ENCODE data around the gene NANOS1.

- TF ChIP-seq CTCF (IDR thresholded peaks at IDR 0.05) (no peak), POLR2A (IDR thresholded peaks at IDR 0.05) (no peak)
These were observed 32.1 kb upstream of the NANOS1 start for GRCh38 chr10:118997379-118997778.

All from right lobe of liver (tissue), 4 donors.